H1 (cell line): ENCODE data around the gene NUP98.
"Not testable (repeated sequence)": the region's sequence is repeated elsewhere in the genome, so short reads cannot be mapped to it uniquely, and the experiment has no call there.

ENCODE experiments used
- CEBPB ChIP-seq: IDR thresholded peaks from 2 replicates; pipeline ENCODE4 v1.6.1; 2012; ENCODE audit warnings: low read depth, low read length
- CREB1 ChIP-seq: IDR thresholded peaks from 2 replicates; pipeline ENCODE4 v1.6.1; 2012; ENCODE audit warnings: inconsistent platforms
- EZH2 ChIP-seq: fragments of 200-600 bp; sonication (generic); IDR thresholded peaks from 2 replicates; pipeline ENCODE4 v1.7.1; 2012; ENCODE audit warnings: low read depth, mild to moderate bottlenecking, moderate library complexity, low read length, inconsistent platforms; ENCODE audit not compliant: severe bottlenecking
- HDAC2 ChIP-seq, 2 experiments: fragments of 300-600 bp in 1 of 2; sonication (generic) in 1 of 2; IDR thresholded peaks; 2 replicates each; pipeline ENCODE4 v1.6.1; 2011 to 2012; ENCODE audit warnings: low read depth in 2 of 2, low read length in 2 of 2, mild to moderate bottlenecking in 2 of 2, moderate library complexity in 2 of 2, borderline replicate concordance in 1 of 2, inconsistent platforms in 1 of 2
- JUN ChIP-seq: IDR thresholded peaks from 2 replicates; pipeline ENCODE4 v1.6.1; 2011; ENCODE audit warnings: low read depth, mild to moderate bottlenecking, improper control_type of control experiment, low read length
- POLR2A ChIP-seq, 2 experiments: IDR thresholded peaks; 1 replicate in 1 of 2; 2 replicates in 1 of 2; pipeline ENCODE4 v1.6.1; 2011; ENCODE audit warnings: low read depth in 2 of 2, low read length in 2 of 2, mild to moderate bottlenecking in 2 of 2; ENCODE audit errors: control extremely low read depth in 1 of 2
- POLR2AphosphoS5 ChIP-seq: IDR thresholded peaks from 2 replicates; pipeline ENCODE4 v1.6.1; 2011; ENCODE audit warnings: low read depth, low read length
- RFX5 ChIP-seq: IDR thresholded peaks from 2 replicates; pipeline ENCODE4 v1.6.1; 2011; ENCODE audit warnings: low read depth, low read length, improper control_type of control experiment, borderline replicate concordance
- SP1 ChIP-seq: IDR thresholded peaks from 2 replicates; pipeline ENCODE4 v1.6.1; 2011; ENCODE audit warnings: low read depth, low read length
- TAF1 ChIP-seq: IDR thresholded peaks from 2 replicates; pipeline ENCODE4 v1.6.1; 2011; ENCODE audit warnings: mild to moderate bottlenecking, low read depth, low read length
- ZNF274 ChIP-seq: IDR thresholded peaks from 2 replicates; pipeline ENCODE4 v1.7.0; 2012; ENCODE audit warnings: low read length, borderline replicate concordance; ENCODE audit errors: extremely low read depth
- TF ChIP-seq, protein P1 (sequence below), 3 experiments: IDR thresholded peaks; 1 replicate in 2 of 3; 2 replicates in 1 of 3; pipeline versions ENCODE4 v1.5.1 to v1.6.1; 2011; ENCODE audit warnings: low read length in 3 of 3, mild to moderate bottlenecking in 3 of 3, inconsistent platforms in 2 of 3, low read depth in 1 of 3, moderate library complexity in 1 of 3; ENCODE audit not compliant: insufficient read depth in 1 of 3; ENCODE audit errors: control extremely low read depth in 1 of 3
- TF ChIP-seq, protein P2 (sequence below): IDR thresholded peaks from 2 replicates; pipeline ENCODE4 v1.6.1; 2012; ENCODE audit warnings: inconsistent platforms

DNA sequence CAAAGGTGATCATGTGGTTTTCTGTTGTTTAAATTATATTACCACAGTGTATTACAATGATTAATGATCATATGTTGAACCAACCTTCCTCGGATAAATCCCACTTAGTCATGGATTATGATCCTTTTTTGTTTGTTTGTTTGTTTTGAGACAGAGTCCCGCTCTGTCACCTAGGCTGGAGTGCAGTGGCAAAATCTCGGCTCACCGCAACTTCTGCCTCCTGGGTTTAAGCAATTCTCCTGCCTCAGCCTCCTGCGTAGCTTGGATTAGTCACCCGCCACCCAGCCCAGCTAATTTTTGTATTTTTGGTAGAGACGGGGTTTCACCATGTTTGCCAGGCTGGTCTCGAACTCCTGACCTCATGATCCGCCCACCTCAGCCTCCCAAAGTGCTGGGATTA lies 30.5 kb downstream of the NUP98 start:
- TF ChIP-seq, protein P1, sequence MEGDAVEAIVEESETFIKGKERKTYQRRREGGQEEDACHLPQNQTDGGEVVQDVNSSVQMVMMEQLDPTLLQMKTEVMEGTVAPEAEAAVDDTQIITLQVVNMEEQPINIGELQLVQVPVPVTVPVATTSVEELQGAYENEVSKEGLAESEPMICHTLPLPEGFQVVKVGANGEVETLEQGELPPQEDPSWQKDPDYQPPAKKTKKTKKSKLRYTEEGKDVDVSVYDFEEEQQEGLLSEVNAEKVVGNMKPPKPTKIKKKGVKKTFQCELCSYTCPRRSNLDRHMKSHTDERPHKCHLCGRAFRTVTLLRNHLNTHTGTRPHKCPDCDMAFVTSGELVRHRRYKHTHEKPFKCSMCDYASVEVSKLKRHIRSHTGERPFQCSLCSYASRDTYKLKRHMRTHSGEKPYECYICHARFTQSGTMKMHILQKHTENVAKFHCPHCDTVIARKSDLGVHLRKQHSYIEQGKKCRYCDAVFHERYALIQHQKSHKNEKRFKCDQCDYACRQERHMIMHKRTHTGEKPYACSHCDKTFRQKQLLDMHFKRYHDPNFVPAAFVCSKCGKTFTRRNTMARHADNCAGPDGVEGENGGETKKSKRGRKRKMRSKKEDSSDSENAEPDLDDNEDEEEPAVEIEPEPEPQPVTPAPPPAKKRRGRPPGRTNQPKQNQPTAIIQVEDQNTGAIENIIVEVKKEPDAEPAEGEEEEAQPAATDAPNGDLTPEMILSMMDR (IDR thresholded peaks at IDR 0.05; ENCODE audit: control extremely low read depth in 1 of 3, insufficient read depth in 1 of 3, low read depth in 1 of 3, low read length in 3 of 3), result not testable (repeated sequence)
- TF ChIP-seq, protein P2, sequence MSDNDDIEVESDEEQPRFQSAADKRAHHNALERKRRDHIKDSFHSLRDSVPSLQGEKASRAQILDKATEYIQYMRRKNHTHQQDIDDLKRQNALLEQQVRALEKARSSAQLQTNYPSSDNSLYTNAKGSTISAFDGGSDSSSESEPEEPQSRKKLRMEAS, result not testable (repeated sequence)
- TF ChIP-seq SP1; TAF1; POLR2A (IDR thresholded peaks at IDR 0.05; ENCODE audit: control extremely low read depth in 1 of 2, low read depth in 2 of 2, low read length in 2 of 2); CREB1; POLR2AphosphoS5; JUN; RFX5; CEBPB; EZH2; ZNF274; HDAC2 (IDR thresholded peaks at IDR 0.05; ENCODE audit: borderline replicate concordance in 1 of 2, low read depth in 2 of 2, low read length in 2 of 2): not testable (repeated sequence)
